GM21723 (cell line): ENCODE data around the gene ASIC2.
A peak's percentile ranks its signal among the peaks of the same experiment; 100 is the strongest.
"Not testable (repeated sequence)": the region's sequence is repeated elsewhere in the genome, so short reads cannot be mapped to it uniquely, and the experiment has no call there.

Experiments used
- ATAC-seq: cut with Tn5 transposase; IDR thresholded peaks from one replicate; pipeline ENCODE4 v1.9.1; 2021; ENCODE audit warnings: mild to moderate bottlenecking, moderate library complexity; ENCODE audit not compliant: unreplicated experiment

The ASIC2 gene

DNA sequence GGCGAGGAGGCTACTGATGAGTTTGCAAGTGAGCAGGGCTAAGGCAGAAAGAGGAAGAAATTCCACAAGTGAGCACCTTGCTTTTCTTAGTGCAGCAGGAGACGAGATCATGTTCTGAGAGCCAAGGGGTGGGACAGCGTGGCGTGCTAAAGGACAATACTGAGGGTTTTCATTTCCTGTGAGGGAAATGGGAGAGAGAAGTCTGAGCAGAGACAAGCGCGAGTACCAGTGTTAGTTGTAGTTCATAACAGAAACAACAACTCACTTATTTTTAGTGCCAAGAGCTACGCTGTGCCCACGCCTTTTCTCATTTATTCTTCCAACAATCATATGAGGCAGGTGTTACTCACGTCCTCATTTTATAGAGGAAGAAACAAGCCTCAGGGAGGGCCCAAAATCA lies 299.1 kb downstream of the ASIC2 start:
- ATAC-seq: no peak

- no peak for ATAC-seq
Observed at GRCh38 chr17:32992321-32993033, 300.6 kb downstream of the ASIC2 start.

DNA sequence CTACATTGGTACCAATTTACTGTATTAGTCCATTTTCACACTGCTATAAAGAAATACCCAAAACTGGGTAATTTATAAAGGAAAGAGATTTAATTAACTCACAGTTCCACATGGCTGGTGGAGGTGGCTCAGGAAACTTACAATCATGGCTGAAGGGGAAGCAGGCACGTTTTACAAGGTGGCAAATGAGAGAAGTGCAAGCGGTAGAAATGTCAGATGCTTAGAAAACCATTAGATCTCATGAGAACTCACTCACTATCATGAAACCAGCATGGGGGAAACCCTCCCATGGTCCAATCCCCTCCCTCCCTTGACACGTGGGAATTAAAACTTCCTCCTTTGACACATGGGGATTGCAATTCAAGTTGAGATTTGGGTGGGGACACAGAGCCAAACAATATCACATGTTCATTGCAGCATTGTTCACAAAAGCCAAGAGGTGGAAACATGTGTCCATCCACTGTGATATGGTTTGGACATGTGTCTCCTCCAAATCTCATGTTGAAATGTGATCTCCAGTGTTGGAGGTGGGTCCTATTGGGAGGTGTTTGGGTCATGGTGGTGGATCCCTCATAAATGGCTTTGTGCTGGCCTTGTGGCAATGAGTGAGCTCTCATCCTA lies 304.5 kb downstream of the ASIC2 start:
- ATAC-seq: no peak

DNA sequence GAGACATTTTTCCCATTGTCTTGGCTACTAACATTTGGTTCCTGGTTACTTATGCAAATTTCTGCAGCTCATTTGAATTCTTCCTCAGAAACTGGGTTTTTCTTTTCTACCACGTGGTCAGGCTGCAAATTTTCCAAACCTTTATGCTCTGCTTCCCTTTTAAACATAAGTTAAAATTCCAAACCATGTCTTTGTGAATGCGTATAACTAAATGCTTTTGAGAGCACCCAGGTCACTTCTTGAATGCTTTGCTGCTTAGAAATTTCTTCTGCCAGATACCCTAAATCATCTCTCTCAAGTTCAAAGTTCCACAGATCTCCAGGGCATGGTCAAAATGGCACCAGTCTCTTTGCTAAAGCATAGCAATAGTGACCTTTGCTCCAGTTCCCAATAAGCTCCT lies 305.2 kb downstream of the ASIC2 start:
- ATAC-seq: not testable (repeated sequence)

GRCh38 chr17:32987453-32987805 lies 305.7 kb downstream of the ASIC2 start:
- ATAC-seq: not testable (repeated sequence)

GRCh38 chr17:32985050-32985756 lies 307.9 kb downstream of the ASIC2 start:
- ATAC-seq: no peak

- not testable (repeated sequence) for ATAC-seq
Observed at GRCh38 chr17:32981611-32982010, 311.5 kb downstream of the ASIC2 start.

DNA sequence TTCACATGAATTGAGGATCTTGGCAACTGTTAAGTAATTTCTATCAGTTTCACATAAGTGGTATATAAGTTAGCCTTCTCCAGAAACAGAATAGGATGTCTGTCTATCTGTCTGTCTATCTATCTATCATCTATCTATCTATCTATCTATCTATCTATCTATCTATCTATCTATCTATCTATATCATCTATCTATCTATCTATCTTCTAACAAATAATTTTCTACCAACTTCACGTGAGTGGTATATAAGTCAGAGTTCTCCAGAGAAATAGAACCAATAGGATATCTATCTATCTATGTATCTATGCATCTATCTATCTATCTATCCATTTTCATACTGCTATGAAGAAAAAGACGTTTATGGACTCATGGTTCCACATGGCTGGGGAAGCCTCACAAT lies 312.9 kb downstream of the ASIC2 start:
- no peak for ATAC-seq

- ATAC-seq: no peak
Observed at GRCh38 chr17:32976605-32977004, 316.5 kb downstream of the ASIC2 start.

DNA sequence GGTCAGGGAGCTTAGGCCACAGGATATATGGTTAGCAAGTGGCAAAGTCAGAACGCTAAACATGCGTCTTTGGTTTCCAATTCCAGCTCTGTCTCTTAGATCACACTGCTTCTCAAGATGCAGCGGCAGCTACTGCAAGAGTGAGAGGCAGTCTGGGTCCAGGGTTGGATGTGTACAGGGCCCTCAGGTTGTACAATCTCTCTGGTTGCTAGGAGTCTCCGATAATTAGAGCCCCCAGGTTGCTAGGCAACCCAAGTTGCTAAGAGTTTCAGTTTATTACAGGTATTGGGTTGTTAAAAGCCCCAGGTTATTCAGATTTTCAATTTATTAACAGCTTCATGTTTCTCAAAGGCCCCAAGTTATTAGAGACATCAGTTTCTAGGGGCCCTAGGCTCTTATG lies 317.0 kb downstream of the ASIC2 start:
- no peak for ATAC-seq

GRCh38 chr17:32971171-32971570 lies 321.9 kb downstream of the ASIC2 start:
- peak; percentile 79 for ATAC-seq

DNA sequence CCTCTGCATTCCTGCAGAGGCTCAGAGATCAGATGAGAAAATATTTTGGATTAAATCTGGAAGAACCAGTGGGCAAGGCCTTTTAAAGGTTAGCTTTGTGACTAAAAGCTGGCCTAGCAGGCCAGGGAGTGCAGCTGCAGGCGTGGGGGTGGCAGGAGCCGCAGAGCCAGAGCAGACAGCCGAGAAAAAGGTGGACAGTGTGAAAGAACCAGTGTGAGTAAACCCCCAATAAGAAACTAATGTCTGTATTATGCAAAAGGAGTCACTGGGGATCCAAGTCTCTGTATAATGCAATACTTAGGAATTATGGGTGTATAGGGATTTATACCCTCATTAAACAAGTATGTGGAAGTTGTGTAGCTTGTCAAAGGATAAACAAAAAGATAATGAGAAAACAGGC lies 322.8 kb downstream of the ASIC2 start:
- peak; percentile 73 for ATAC-seq

DNA sequence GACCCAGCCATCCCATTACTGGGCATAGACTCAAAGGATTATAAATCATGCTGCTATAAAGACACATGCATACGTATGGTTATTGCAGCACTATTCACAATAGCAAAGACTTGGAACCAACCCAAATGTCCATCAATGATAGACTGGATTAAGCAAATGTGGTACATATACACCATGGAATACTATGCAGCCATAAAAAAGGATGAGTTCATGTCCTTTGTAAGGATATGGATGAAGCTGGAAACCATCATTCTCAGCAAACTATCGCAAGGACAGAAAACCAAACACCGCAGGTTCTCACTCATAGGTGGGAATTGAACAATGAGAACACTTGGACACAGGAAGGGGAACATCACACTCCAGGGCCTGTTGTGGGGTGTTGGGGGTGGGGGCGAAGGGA lies 323.9 kb downstream of the ASIC2 start:
- ATAC-seq: not testable (repeated sequence)

DNA sequence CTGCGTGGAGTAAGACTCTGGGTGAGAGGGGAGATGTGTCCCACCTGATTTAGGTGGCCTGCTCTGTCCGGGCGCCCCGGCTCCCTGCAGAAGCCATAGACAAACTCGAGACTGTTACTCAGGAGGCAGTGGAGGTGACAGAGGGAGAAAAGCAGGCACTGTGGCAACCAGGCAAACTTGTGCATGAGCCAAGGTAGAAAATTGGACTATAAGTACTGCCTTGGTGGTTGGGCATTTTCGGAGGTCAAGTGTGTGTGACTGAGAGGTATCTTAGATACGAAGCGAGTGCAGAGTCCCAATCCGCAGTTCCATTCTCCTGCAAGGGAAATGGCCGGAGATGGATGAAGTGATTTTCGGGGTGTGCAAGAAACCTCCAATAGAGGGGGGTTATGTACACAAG lies 328.6 kb downstream of the ASIC2 start:
- ATAC-seq: no peak
